Measurements from ENCODE around the gene PARD3.

Gene PARD3

GRCh38 chr10:34503704-34504103 lies 311.4 kb downstream of the PARD3 start:
- no peak for DNase-seq (ENCODE audit: low read depth, low spot score)

GRCh38 chr10:34499612-34500279 lies 315.4 kb downstream of the PARD3 start:
- DNase-seq (ENCODE audit: low read depth, low spot score): no peak

GRCh38 chr10:34498821-34499220 lies 316.3 kb downstream of the PARD3 start:
- no peak for DNase-seq (ENCODE audit: low read depth, low spot score)

GRCh38 chr10:34495938-34496337 lies 319.2 kb downstream of the PARD3 start:
- DNase-seq (ENCODE audit: low read depth, low spot score): no peak

- no peak for DNase-seq (ENCODE audit: low read depth, low spot score)
Observed at GRCh38 chr10:34494012-34494411, 321.1 kb downstream of the PARD3 start.

- DNase-seq (ENCODE audit: low read depth, low spot score): no peak
Observed at GRCh38 chr10:34492081-34492480, 323.0 kb downstream of the PARD3 start.

- DNase-seq (ENCODE audit: low read depth, low spot score): no peak
Observed at GRCh38 chr10:34491678-34492077, 323.4 kb downstream of the PARD3 start.

GRCh38 chr10:34489973-34490745 lies 324.9 kb downstream of the PARD3 start:
- DNase-seq (ENCODE audit: low read depth, low spot score): no peak

GRCh38 chr10:34489411-34489810 lies 325.7 kb downstream of the PARD3 start:
- DNase-seq (ENCODE audit: low read depth, low spot score): no peak

- no peak for DNase-seq (ENCODE audit: low read depth, low spot score)
Observed at GRCh38 chr10:34488476-34489130, 326.5 kb downstream of the PARD3 start.

- no peak for DNase-seq (ENCODE audit: low read depth, low spot score)
Observed at GRCh38 chr10:34486008-34486407, 329.1 kb downstream of the PARD3 start.

- no peak for DNase-seq (ENCODE audit: low read depth, low spot score)
Observed at GRCh38 chr10:34484164-34484563, 330.9 kb downstream of the PARD3 start.

- DNase-seq (ENCODE audit: low read depth, low spot score): no peak
Observed at GRCh38 chr10:34480345-34480744, 334.8 kb downstream of the PARD3 start.

GRCh38 chr10:34479520-34480179 lies 335.4 kb downstream of the PARD3 start:
- no peak for DNase-seq (ENCODE audit: low read depth, low spot score)

- DNase-seq (ENCODE audit: low read depth, low spot score): no peak
Observed at GRCh38 chr10:34477249-34477648, 337.8 kb downstream of the PARD3 start.

- no peak for DNase-seq (ENCODE audit: low read depth, low spot score)
Observed at GRCh38 chr10:34476608-34477007, 338.5 kb downstream of the PARD3 start.

- no peak for DNase-seq (ENCODE audit: low read depth, low spot score)
Observed at GRCh38 chr10:34475786-34476185, 339.3 kb downstream of the PARD3 start.

GRCh38 chr10:34475274-34475646 lies 339.8 kb downstream of the PARD3 start:
- DNase-seq (ENCODE audit: low read depth, low spot score): no peak

GRCh38 chr10:34474555-34475273 lies 340.4 kb downstream of the PARD3 start:
- no peak for DNase-seq (ENCODE audit: low read depth, low spot score)

- no peak for DNase-seq (ENCODE audit: low read depth, low spot score)
Observed at GRCh38 chr10:34474009-34474376, 341.1 kb downstream of the PARD3 start.

- DNase-seq (ENCODE audit: low read depth, low spot score): no peak
Observed at GRCh38 chr10:34473174-34474008, 341.7 kb downstream of the PARD3 start.
